Measurements from ENCODE around the gene NGF.

The NGF gene

GRCh38 chr1:115281143-115281542, 56.9 kb downstream of the NGF start:
- DNase-seq (ENCODE audit: low read depth): no peak

DNA sequence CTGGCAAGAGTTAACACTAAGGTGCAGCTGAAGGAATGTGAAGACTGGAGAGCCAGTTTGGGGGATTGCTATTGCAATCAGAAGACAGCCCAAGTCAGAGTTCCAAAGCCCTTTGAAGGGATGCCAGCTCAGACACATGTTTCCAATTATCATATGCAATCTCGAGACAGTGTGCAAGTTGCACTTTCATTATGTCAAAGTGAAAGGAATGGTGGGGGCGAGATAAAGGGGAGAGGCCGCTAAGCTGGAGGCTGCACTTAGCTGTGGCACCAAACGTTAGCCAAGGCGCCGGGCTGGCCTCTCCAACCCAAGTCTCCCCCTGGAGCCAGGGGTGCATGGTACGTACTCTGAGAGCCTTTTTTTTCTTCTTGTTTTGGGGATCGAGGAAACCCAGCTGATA, 58.0 kb downstream of the NGF start:
- DNase-seq (ENCODE audit: low read depth): no peak

- DNase-seq (ENCODE audit: low read depth): no peak
Measured at GRCh38 chr1:115278211-115278610, 59.8 kb downstream of the NGF start.

GRCh38 chr1:115277276-115277675, 60.8 kb downstream of the NGF start:
- DNase-seq (ENCODE audit: low read depth): no peak

DNA sequence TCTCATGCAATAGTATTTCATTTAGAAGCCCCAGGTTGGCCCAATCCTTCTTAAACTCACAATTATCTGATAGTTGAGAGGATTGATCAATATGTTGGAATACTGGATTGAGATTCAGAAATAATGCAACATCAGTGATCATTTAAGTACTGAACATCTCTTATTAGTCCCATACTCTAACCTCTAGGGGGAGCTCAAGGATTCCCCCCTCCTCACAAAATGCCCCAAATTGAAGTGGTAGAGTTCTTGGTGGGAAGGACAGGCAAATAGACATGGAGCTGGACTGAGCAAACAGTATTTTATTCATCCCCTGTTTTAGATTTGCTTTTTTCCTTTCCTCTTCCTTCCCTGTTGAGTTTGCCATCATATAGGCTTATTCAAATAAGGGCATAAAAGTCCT, 62.8 kb downstream of the NGF start:
- DNase-seq (ENCODE audit: low read depth): no peak

GRCh38 chr1:115274467-115274866, 63.6 kb downstream of the NGF start:
- no peak for DNase-seq (ENCODE audit: low read depth)

GRCh38 chr1:115266729-115267421, 71.2 kb downstream of the NGF start:
- no peak for DNase-seq (ENCODE audit: low read depth)

GRCh38 chr1:115265099-115265498, 73.0 kb downstream of the NGF start:
- no peak for DNase-seq (ENCODE audit: low read depth)

DNA sequence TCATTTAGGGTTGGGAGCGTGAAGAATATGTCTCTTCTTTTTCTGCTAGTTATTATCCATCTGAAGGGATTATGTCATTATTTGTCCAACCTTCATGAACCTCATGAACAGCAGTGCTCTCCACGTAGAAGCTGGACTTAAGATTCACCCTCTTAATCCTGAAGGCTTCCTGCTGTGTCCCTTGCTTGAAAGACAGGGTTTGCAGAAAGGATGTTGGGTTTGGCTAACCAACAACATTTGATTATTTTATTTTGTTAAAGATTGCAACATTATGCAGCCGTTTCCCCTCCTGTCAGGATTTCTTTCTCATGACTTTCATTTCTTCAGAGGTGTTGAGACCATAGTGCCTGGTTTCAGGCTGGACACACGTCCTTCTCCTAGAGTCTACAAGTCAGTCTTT, 75.2 kb downstream of the NGF start:
- DNase-seq (ENCODE audit: low read depth): no peak

DNA sequence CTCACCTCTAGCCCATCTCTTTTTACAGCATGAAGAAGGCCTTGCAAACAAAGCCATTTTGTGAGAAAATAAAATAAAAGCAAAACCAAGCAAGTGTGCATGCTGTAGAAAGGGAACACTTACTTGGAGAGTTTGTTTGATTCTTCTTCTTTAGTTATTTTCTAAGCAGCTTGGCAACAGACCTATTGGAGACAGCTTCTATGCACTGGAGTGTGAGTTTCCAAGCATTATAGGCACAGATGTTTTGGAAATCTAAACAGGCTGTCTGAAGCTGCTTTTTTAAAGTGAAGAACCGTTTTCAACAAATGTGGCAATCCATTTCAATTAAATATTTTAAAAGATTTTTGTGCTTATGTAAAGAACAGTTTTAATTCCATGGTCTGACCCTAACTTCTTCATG, 76.6 kb downstream of the NGF start:
- no peak for DNase-seq (ENCODE audit: low read depth)

DNA sequence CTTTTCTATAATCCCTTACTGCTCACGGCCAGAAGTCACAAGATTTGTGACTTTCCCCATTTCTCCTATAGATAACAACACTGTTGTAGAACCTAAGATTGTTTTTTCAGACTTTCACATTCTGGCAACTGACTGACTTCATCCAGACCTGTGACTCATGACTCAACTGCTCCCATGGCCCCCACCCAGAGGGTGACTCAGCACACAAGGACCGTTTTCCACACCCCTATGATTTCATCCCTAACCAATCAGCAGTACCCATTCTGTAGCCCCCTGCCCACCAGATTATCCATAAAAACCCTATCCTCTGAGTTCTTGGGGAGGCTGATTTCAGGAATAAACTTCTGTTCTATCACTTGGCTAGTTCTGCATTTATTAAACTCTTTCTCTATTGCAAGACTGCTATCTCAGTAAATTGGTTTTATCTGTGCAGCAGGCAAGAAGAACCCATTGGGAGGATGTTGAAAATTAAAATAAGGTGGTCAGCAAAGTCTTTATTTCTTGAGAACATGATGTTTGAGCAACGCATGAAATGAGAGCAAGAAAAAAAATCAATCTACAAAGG, 79.7 kb downstream of the NGF start:
- no peak for DNase-seq (ENCODE audit: low read depth)

GRCh38 chr1:115257591-115257990, 80.5 kb downstream of the NGF start:
- DNase-seq (ENCODE audit: low read depth): no peak

DNA sequence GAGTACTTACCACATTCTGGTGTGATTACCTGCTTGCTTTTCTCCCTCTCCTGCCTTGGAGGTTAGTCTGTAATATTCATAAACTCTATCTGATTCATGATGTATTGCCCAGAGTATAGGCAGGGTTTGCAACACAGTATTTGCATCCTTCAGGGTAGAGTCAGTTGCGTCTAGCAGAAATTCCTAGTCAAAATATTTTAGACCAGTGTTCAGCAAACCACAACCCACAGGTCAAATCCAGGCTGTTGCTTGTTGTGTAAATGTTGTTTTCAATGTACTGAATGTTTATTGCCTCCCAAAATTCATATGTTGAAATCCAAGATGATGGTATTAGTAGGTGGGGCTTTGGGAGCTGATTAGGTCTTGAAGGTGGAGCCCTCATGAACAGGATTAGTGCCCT, 82.9 kb downstream of the NGF start:
- DNase-seq (ENCODE audit: low read depth): no peak

GRCh38 chr1:115252585-115252984, 85.5 kb downstream of the NGF start:
- no peak for DNase-seq (ENCODE audit: low read depth)

GRCh38 chr1:115251856-115252255, 86.2 kb downstream of the NGF start:
- peak; percentile 88 for DNase-seq (ENCODE audit: low read depth)

GRCh38 chr1:115251340-115251748, 86.7 kb downstream of the NGF start:
- no peak for DNase-seq (ENCODE audit: low read depth)

DNA sequence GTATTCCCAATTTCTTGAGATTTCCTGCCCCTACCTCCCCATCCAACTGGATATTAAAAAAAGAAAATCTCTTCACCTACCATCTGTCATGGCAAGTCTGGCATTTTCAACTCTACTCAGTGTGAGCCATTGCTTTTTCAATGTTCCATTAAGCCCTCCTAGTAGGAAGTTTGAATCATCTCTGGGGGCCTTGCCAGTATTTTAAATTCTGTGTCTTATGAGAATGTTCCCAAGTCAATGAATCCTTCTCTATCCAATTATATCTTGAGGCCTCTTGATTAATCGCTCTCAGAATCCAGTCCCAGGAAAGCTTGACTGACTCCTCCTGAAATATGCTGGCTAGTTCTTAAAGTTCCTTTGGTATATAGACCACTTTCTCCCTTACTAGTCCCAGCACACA, 91.5 kb downstream of the NGF start:
- no peak for DNase-seq (ENCODE audit: low read depth)

DNA sequence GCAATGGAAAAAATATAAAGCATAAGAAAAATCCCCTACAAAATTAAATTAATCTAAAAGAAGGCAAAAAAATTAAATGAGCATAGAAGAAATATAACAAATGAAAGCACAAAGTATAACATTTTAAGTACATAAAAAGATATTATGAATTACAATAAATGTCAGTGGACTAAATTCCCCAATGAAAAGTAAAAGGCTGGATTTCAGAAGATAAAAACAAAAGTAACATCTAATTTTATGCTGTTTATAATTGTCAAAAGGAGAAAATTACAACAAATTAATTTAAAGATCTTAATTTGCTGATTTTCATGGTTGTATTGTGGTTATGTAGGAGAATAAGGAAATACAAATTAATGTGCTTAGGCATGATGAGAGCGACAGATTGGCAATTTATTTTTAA, 92.8 kb downstream of the NGF start:
- no peak for DNase-seq (ENCODE audit: low read depth)

DNA sequence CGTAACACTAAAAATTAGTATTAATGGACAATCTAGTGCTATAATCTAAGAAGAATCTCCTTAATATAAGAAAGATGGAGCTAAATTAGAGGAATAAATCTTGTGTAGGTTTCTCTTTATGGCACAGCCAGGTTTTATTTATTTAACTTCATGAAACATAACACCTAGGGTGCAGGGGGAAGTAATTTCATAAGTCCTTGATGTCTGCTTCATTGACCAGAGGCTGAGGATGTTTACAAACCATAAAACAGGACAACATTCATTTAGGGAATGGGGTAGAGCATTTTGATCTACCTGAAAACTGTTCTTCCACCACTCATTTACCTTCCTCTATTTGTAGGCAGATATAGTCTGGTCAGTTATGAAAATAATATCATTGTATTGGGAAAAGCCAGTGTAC, 95.5 kb downstream of the NGF start:
- no peak for DNase-seq (ENCODE audit: low read depth)

DNA sequence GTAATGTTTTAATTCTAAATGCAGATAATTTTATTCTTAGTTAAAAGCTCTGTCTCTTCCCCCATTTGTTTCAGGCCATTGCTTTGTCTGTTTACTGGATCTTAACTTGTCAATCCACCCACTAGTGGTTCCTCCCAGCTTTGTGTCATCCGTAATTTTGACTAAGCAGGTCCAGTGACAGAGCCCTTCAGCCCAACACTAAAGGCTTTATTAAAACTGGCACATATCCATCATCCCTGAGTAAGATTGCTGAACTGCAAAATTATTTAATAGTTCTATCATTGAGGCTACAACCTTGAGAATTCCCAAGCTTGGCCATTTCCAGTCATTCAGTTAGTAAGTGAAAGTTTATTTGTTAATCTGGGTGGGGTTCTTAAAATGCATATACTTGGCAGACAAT, 96.7 kb downstream of the NGF start:
- no peak for DNase-seq (ENCODE audit: low read depth)

DNA sequence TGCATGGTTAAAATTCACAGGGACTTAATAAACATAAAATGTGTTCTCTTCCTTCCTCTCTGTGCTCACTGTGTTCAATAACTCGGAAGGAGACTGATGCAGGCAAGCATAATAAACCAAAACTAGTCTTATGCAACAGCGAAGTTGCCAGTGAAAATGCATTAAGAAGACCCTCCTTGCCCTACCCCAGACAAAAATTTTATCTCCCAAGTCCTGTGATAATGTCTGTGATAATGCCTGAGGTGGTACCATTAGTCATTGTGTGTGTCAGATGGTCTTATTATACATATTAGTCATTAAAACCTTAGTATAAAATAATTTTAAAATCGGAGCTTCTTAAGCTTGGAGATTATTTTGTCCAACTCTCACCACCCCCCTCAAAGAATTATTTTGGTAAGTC, 97.8 kb downstream of the NGF start:
- DNase-seq (ENCODE audit: low read depth): no peak

DNA sequence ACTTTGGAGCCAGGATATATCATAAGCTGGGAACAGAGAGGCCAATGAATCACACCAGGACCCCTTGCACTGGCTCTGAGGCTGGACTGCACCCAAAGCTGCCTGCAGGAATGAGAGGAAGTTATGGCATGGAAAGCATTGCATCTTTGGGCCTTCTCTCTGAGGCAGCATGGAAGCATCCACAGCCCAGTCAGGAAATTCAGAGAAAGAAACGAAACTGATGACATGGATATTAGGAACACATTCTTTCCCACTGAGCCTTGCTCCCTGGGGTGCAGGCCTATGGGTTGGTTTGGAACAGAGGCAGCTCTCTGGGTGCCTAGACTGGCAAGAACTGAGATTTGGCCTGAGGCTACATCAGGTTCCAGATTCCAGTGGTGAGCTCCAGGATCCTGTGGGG, 98.6 kb downstream of the NGF start:
- no peak for DNase-seq (ENCODE audit: low read depth)

DNA sequence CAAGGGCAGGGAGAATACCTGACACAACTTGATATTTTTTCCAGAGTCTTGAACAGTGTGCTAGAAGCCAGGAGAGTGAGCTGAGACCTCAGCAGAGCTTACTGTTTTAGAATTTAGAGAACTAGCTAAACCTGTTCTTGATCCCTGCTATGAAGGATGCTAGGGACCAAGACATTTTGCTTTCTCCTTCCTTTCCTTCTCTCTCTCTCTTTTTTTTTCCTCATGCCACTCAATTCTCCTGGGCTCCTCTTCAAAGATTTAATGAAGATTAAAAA, 99.0 kb downstream of the NGF start:
- DNase-seq (ENCODE audit: low read depth): no peak

DNA sequence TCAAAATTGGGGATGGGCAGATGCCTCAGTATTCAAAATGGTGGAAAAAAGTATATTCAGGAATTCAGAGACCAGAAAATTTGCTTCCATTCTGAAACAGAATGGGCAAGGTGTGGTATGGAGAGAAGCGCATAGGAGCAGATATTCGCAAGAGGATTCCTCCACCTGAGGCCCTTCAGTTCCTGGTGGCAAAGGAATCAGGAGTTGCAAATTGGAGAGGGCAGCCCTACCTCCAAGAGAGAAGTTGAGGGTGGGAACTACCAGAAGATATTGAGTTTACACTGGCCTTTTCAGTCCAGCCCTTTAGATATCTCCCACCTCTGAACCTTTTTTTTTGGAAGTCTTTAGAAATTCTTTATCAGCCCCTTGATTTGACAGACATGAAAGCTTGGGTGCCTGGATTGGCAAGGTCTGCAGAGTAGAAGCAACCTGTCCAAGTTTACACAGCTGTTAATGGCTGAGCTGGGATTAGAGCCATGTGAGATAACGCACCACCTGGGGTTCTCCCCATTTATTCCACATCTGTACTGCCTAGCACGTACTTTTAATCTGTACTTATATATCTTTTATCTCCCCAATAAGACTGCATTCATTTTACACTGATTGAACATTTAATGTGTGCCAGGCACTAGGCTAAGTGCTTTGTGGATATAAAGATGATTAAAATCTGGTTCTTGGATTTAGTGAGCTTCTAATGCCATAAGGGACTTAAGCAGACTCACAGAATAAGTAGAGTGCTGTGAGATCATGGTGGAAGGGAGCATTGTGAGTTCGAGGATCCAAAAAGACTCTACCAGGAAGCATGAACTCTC, 99.5 kb downstream of the NGF start:
- no peak for DNase-seq (ENCODE audit: low read depth)
